Measurements from ENCODE around the gene PLEK2. TPM values are rescaled to one million over a fixed set of nuclear protein-coding genes. Genes with fewer than 3 reads are reported as not detected.

PLEK2 gene
- total and polyA plus RNA-seq, 2 of the 13 experiments (the other 11 are each of a cell fraction or from before 2014, with no cell fraction given) = 0.26 to 1.5 TPM

GRCh38 chr14:67358924-67359774 is 52.8 kb downstream of the PLEK2 start:
- H3K4me1 ChIP-seq (ENCODE audit: insufficient read depth, low read length) = peaks cover 43% of the 10 kb centered on the region
- POLR2A ChIA-PET = interaction anchor here (0.8 to 1.2 kb wide), 5 partner anchors 19 to 457 kb away, joined by 3 to 8 read pairs (median 3); partner anchors contain the start of genes PALS1, RDH11 and ZFYVE26
- H3K4me3 ChIP-seq (replicated peaks in 1 of 3; ENCODE audit: insufficient read depth in 1 of 3, low read depth in 2 of 3, low read length in 3 of 3) = peak overlapping the region; percentile 80 to 93 (median 89)
- H3K27me3 ChIP-seq (ENCODE audit: control insufficient read depth in 1 of 2, insufficient read depth in 2 of 2, low read length in 2 of 2) = no peaks in the 10 kb centered on the region; a peak in 1 of 5 replicates
- DNase-seq (ENCODE audit: low spot score) (peak; percentile 3), ATAC-seq (peak; percentile 23), FAIRE-seq (no peak)
- peak overlapping the region; percentile 64 for H3K27ac ChIP-seq (ENCODE audit: extremely low read length, insufficient read depth, low read length)
- H3K4me2 ChIP-seq (ENCODE audit: low read depth, low read length) = peak overlapping the region; percentile 76
- peaks cover 9% of the 10 kb centered on the region; the same call in 1 of the 2 replicates for H4K20me1 ChIP-seq (ENCODE audit: insufficient read depth, low read length)
- peaks cover 1 to 4% of the 10 kb centered on the region in 2 experiments; a peak in 2 of 5 replicates for H3K36me3 ChIP-seq (replicated peaks in 1 of 2; ENCODE audit: control insufficient read depth in 1 of 2, insufficient read depth in 2 of 2, low read length in 2 of 2)
- H3K9ac ChIP-seq (ENCODE audit: insufficient read depth, low read depth, low read length) = peak overlapping the region; percentile 89
- no peaks in the 10 kb centered on the region for H3K9me3 ChIP-seq (ENCODE audit: low read length)
- BruUV-seq (replicated peaks) = TSS peak; percentile 66
- intact Hi-C loops (cut with micrococcal nuclease; ENCODE audit: unreplicated experiment) (no loop called here), in situ Hi-C loops (cut with HindIII; ENCODE audit: extremely low pct_ligation_motif_present, low pct_unique_long_range_greater_than_20kb) (no loop called here)
- CTCF ChIA-PET (ENCODE audit: low intra/inter-chr PET ratio, low total read pairs) = no interaction called here
- H3K79me2 ChIP-seq (ENCODE audit: insufficient read depth, low read length) = peaks cover 57% of the 10 kb centered on the region
- H2AFZ ChIP-seq (ENCODE audit: low read length) = no peak overlapping the region
- 3% methylated on average over 24 of the region's 38 CpGs for WGBS (ENCODE audit: low lambda C conversion rate)
- no peak for TF ChIP-seq TIGD3 (CRISPR knock-in tag; IDR thresholded peaks at IDR 0.05; ENCODE audit: borderline replicate concordance)
- peak; percentile 77; the same call in 1 of the 2 replicates for TF ChIP-seq POLR2AphosphoS5 (IDR thresholded peaks at IDR 0.05; ENCODE audit: low read depth, low read length)
- TF ChIP-seq RORA (CRISPR knock-in tag; IDR thresholded peaks at IDR 0.05) = no peak
- TF ChIP-seq TOPORS (CRISPR knock-in tag; IDR thresholded peaks at IDR 0.05) = no peak
- 0 out of 2 replicates have a peak, but pooled peaks have one; percentile 15 for TF ChIP-seq ZSCAN25 (CRISPR knock-in tag; IDR thresholded peaks at IDR 0.05)
- TF ChIP-seq MBD4 (IDR thresholded peaks at IDR 0.05; ENCODE audit: borderline replicate concordance, low read length) = no peak
- no peak for TF ChIP-seq ZNF441 (CRISPR knock-in tag; IDR thresholded peaks at IDR 0.05; ENCODE audit: borderline replicate concordance)
- no peak for TF ChIP-seq SRF (IDR thresholded peaks at IDR 0.05; ENCODE audit: low read depth, low read length)
- TF ChIP-seq FOXO1 (CRISPR knock-in tag; IDR thresholded peaks at IDR 0.05) = no peak
- no peak for TF ChIP-seq MEF2D (CRISPR knock-in tag; IDR thresholded peaks at IDR 0.05)
- 0 out of 2 replicates have a peak, but pooled peaks have one; percentile 7 for TF ChIP-seq ZNF670 (CRISPR knock-in tag; IDR thresholded peaks at IDR 0.05; ENCODE audit: borderline replicate concordance)
- TF ChIP-seq MED13 (CRISPR knock-in tag; IDR thresholded peaks at IDR 0.05) = no peak
- 0 out of 2 replicates have a peak, but pooled peaks have one; percentile 25 for TF ChIP-seq NRL (CRISPR knock-in tag; IDR thresholded peaks at IDR 0.05; ENCODE audit: borderline replicate concordance)
- no peak; the same call in 1 of the 2 replicates for TF ChIP-seq NR2F6 (IDR thresholded peaks at IDR 0.05)
- no peak for TF ChIP-seq NR2F6 (CRISPR knock-in tag; IDR thresholded peaks at IDR 0.05)
- TF ChIP-seq SCMH1 (CRISPR knock-in tag; IDR thresholded peaks at IDR 0.05; ENCODE audit: borderline replicate concordance) = no peak
- no peak for TF ChIP-seq ZNF44 (CRISPR knock-in tag; IDR thresholded peaks at IDR 0.05)
- TF ChIP-seq AHR (CRISPR knock-in tag; IDR thresholded peaks at IDR 0.05) = no peak
- no peak for TF ChIP-seq NCOA5 (CRISPR knock-in tag; IDR thresholded peaks at IDR 0.05)
- TF ChIP-seq ZNF24 (IDR thresholded peaks at IDR 0.05) = no peak
- no peak for TF ChIP-seq SIN3A (IDR thresholded peaks at IDR 0.05; ENCODE audit: borderline replicate concordance, low read depth, low read length)
- 0 out of 2 replicates have a peak, but pooled peaks have one; percentile 47 for TF ChIP-seq ZNF713 (CRISPR knock-in tag; IDR thresholded peaks at IDR 0.05)
- TF ChIP-seq REPIN1 (CRISPR knock-in tag; IDR thresholded peaks at IDR 0.05; ENCODE audit: borderline replicate concordance, low read depth) = no peak
- TF ChIP-seq TGIF2 (CRISPR knock-in tag; IDR thresholded peaks at IDR 0.05) = no peak
- 0 out of 2 replicates have a peak, but pooled peaks have one; percentile 18 for TF ChIP-seq NFKBIZ (CRISPR knock-in tag; IDR thresholded peaks at IDR 0.05)
- no peak for TF ChIP-seq TAF15 (IDR thresholded peaks at IDR 0.05; ENCODE audit: low read depth, low read length, poor library complexity, severe bottlenecking)
- no peak for TF ChIP-seq ADNP (CRISPR knock-in tag; IDR thresholded peaks at IDR 0.05)
- TF ChIP-seq ZNF792 (CRISPR knock-in tag; IDR thresholded peaks at IDR 0.05) = no peak
